H1 (cell line): ENCODE measurements around the gene SLC24A4. TPM values are rescaled to one million over a fixed set of nuclear protein-coding genes. Genes with fewer than 3 reads are reported as not detected.

Experiments used
- CTCF ChIA-PET: fragments of 300-600 bp; sonication (Branson Sonifier 250); formaldehyde crosslinking; loops from one replicate; lab custom pipeline; 2021; ENCODE audit not compliant: partially characterized antibody; lab: Charles Lee
- POLR2A ChIA-PET: fragments of 300-600 bp; sonication (Branson Sonifier 250); formaldehyde crosslinking; loops from one replicate; lab custom pipeline; 2021; ENCODE audit warnings: inconsistent platforms; ENCODE audit not compliant: partially characterized antibody; lab: Charles Lee
- DNase-seq, 2 experiments: peaks; one replicate each; pipeline versions ENCODE4 v3.0.0 to v3.0.0-alpha.2; 2010 to 2022; ENCODE audit warnings: low spot score in 2 of 2, low read depth in 1 of 2, mixed read lengths in 1 of 2
- FAIRE-seq: peaks from 2 replicates; lab custom pipeline; 2011; peaks lifted over from hg19 to GRCh38; lab: Jason Lieb, UNC
- H2AFZ ChIP-seq: 2 replicates; pipeline ENCODE4 v1.8.1; 2012; ENCODE audit warnings: low read length, inconsistent platforms
- H2AK5ac ChIP-seq: 2 replicates; pipeline ENCODE4 v1.6.1; 2013; ENCODE audit warnings: low read depth, low read length
- H2BK120ac ChIP-seq: replicated peaks from 2 replicates; pipeline ENCODE3; 2013; ENCODE audit warnings: low read depth, low read length, inconsistent platforms
- H2BK12ac ChIP-seq: 2 replicates; pipeline ENCODE4 v1.6.1; 2013; ENCODE audit warnings: low read depth, low read length
- H2BK15ac ChIP-seq: 2 replicates; pipeline ENCODE4 v1.6.1; 2013; ENCODE audit warnings: low read length
- H2BK20ac ChIP-seq: 2 replicates; pipeline ENCODE4 v1.6.1; 2013; ENCODE audit warnings: low read length
- H2BK5ac ChIP-seq: 2 replicates; pipeline ENCODE4 v1.6.1; 2013; ENCODE audit warnings: low read depth, low read length
- H3K14ac ChIP-seq: 2 replicates; pipeline ENCODE4 v1.6.1; 2013; ENCODE audit warnings: inconsistent platforms; ENCODE audit not compliant: insufficient read length
- H3K18ac ChIP-seq: 2 replicates; pipeline ENCODE4 v1.6.1; 2013; ENCODE audit warnings: low read length; ENCODE audit errors: extremely low read depth
- H3K23ac ChIP-seq: 2 replicates; pipeline ENCODE4 v1.6.1; 2013; ENCODE audit warnings: inconsistent platforms; ENCODE audit not compliant: insufficient read length
- H3K23me2 ChIP-seq: 2 replicates; pipeline ENCODE4 v1.6.1; 2013; ENCODE audit warnings: low read depth, low read length
- H3K27ac ChIP-seq: 2 replicates; pipeline ENCODE4 v1.6.1; 2011; ENCODE audit warnings: low read depth, low read length, inconsistent platforms
- H3K27me3 ChIP-seq, 4 experiments: replicated peaks in 1 of 4; 1 replicate in 1 of 4; 2 replicates in 3 of 4; pipeline versions ENCODE4 v1.6.1 to v1.8.1; 2011 to 2013; ENCODE audit warnings: low read length in 3 of 4, mild to moderate bottlenecking in 3 of 4, inconsistent platforms in 2 of 4, mixed read lengths in 2 of 4, moderate library complexity in 1 of 4; ENCODE audit not compliant: control insufficient read depth in 3 of 4, insufficient read depth in 3 of 4; ENCODE audit errors: extremely low read depth in 1 of 4
- H3K36me3 ChIP-seq, 4 experiments: 2 replicates each; pipeline versions ENCODE4 v1.6.1 to v1.8.1; 2011 to 2013; ENCODE audit warnings: mild to moderate bottlenecking in 4 of 4, low read length in 3 of 4, moderate library complexity in 2 of 4, control low read depth in 1 of 4, inconsistent platforms in 1 of 4; ENCODE audit not compliant: insufficient read depth in 4 of 4, control insufficient read depth in 2 of 4
- H3K4ac ChIP-seq: replicated peaks from 2 replicates; pipeline ENCODE3; 2013; ENCODE audit warnings: low read length, low read depth, mixed read lengths, inconsistent platforms; ENCODE audit not compliant: insufficient read length
- H3K4me1 ChIP-seq, 4 experiments: replicated peaks in 1 of 4; 1 replicate in 1 of 4; 2 replicates in 3 of 4; pipeline versions ENCODE4 v1.6.1 to v1.8.1; 2011 to 2013; ENCODE audit warnings: low read length in 3 of 4, inconsistent platforms in 2 of 4, mixed read lengths in 1 of 4; ENCODE audit not compliant: insufficient read depth in 4 of 4, control insufficient read depth in 3 of 4
- H3K4me2 ChIP-seq, 2 experiments: 2 replicates each; pipeline versions ENCODE4 v1.6.1 to v1.8.1; 2011 to 2013; ENCODE audit warnings: low read depth in 2 of 2, low read length in 2 of 2, control low read depth in 1 of 2, inconsistent platforms in 1 of 2, mild to moderate bottlenecking in 1 of 2; ENCODE audit not compliant: insufficient read depth in 1 of 2
- H3K4me3 ChIP-seq, 4 experiments: fragments of 200-600, 300-600 bp in 1 of 4; sonication (generic), shearing (Covaris generic), sonication (Bioruptor Twin) in 1 of 4; 2 replicates each; pipeline versions ENCODE4 v1.5.1 to v1.8.1; 2011 to 2016; ENCODE audit warnings: low read length in 4 of 4, low read depth in 3 of 4, control low read depth in 2 of 4, inconsistent platforms in 2 of 4, mild to moderate bottlenecking in 2 of 4, mixed read lengths in 1 of 4, moderate library complexity in 1 of 4; ENCODE audit not compliant: insufficient read depth in 2 of 4; ENCODE audit errors: extremely low read depth in 1 of 4
- H3K56ac ChIP-seq: replicated peaks from 2 replicates; pipeline ENCODE3; 2013; ENCODE audit warnings: low read depth, mild to moderate bottlenecking, mixed read lengths, low read length, inconsistent platforms; ENCODE audit not compliant: insufficient read length
- H3K79me1 ChIP-seq: 2 replicates; pipeline ENCODE4 v1.6.1; 2013; ENCODE audit warnings: low read depth, low read length, control low read depth
- H3K79me2 ChIP-seq, 2 experiments: 2 replicates each; pipeline versions ENCODE4 v1.6.1 to v1.8.1; 2012 to 2013; ENCODE audit warnings: low read length in 2 of 2, mild to moderate bottlenecking in 2 of 2, inconsistent platforms in 1 of 2; ENCODE audit not compliant: insufficient read depth in 2 of 2, control insufficient read depth in 1 of 2
- H3K9ac ChIP-seq, 4 experiments: replicated peaks in 1 of 4; 1 replicate in 1 of 4; 2 replicates in 3 of 4; pipeline versions ENCODE4 v1.6.1 to v1.8.1; 2011 to 2013; ENCODE audit warnings: low read depth in 3 of 4, low read length in 3 of 4, control low read depth in 2 of 4, mild to moderate bottlenecking in 2 of 4, moderate library complexity in 2 of 4, inconsistent platforms in 1 of 4; ENCODE audit errors: extremely low read depth in 1 of 4
- H3K9me3 ChIP-seq, 2 experiments: 2 replicates each; pipeline versions ENCODE4 v1.6.1 to v1.8.1; 2012 to 2013; ENCODE audit warnings: mild to moderate bottlenecking in 2 of 2, moderate library complexity in 2 of 2, control low read depth in 1 of 2, inconsistent platforms in 1 of 2, low read depth in 1 of 2, low read length in 1 of 2, mixed read lengths in 1 of 2; ENCODE audit not compliant: insufficient read depth in 2 of 2
- H4K20me1 ChIP-seq, 2 experiments: replicated peaks in 1 of 2; 2 replicates each; pipeline versions ENCODE3 to v1.8.1; 2011 to 2013; ENCODE audit warnings: inconsistent platforms in 2 of 2, low read length in 2 of 2, mild to moderate bottlenecking in 1 of 2; ENCODE audit not compliant: insufficient read depth in 2 of 2, control insufficient read depth in 1 of 2
- H4K5ac ChIP-seq: 2 replicates; pipeline ENCODE4 v1.6.1; 2013; ENCODE audit warnings: low read length, low read depth, mixed read lengths, inconsistent platforms; ENCODE audit not compliant: insufficient read length
- H4K8ac ChIP-seq: 2 replicates; pipeline ENCODE4 v1.8.0; 2013; ENCODE audit warnings: mild to moderate bottlenecking, moderate library complexity, low read length, inconsistent platforms; ENCODE audit not compliant: insufficient read depth; ENCODE audit errors: extremely low read depth
- H4K91ac ChIP-seq: replicated peaks from 2 replicates; pipeline ENCODE3; 2013; ENCODE audit warnings: low read length, mixed read lengths, inconsistent platforms; ENCODE audit not compliant: insufficient read length
- BACH1 ChIP-seq: IDR thresholded peaks from 2 replicates; pipeline ENCODE4 v1.6.1; 2012; ENCODE audit warnings: low read length, improper control_type of control experiment
- RAD21 ChIP-seq, 2 experiments: IDR thresholded peaks in 1 of 2; conservative IDR thresholded peaks in 1 of 2; 2 replicates each; pipeline ENCODE4 v1.6.1; 2011; ENCODE audit warnings: low read depth in 2 of 2, low read length in 2 of 2, improper control_type of control experiment in 1 of 2, inconsistent platforms in 1 of 2, mild to moderate bottlenecking in 1 of 2, moderate library complexity in 1 of 2
- SP4 ChIP-seq: IDR thresholded peaks from 2 replicates; pipeline ENCODE4 v1.6.1; 2012; ENCODE audit warnings: low read length, inconsistent platforms
- WGBS, 2 experiments: shearing (Covaris generic) in 1 of 2; methylation state at CpG; one replicate each; pipeline versions ENCODE4 v1.1.6 to v1.1.7; 2013 to 2015; ENCODE audit warnings: low lambda C conversion rate in 2 of 2, mixed read lengths in 2 of 2, inconsistent platforms in 1 of 2, low coverage in 1 of 2, missing lambda C conversion rate in 1 of 2; ENCODE audit not compliant: insufficient replicate concordance in 2 of 2, insufficient coverage in 1 of 2, insufficient read length in 1 of 2; ENCODE audit errors: extremely low coverage in 1 of 2, missing lambda C conversion rate in 1 of 2; 5-methylcytosine and 5-hydroxymethylcytosine counted together
- polyA plus RNA-seq, 7 experiments: library from polyadenylated mRNA; depleted of rRNA in 3 of 7; stranded (reverse) in 5 of 7; unstranded in 2 of 7; fragments of >200 nt in 5 of 7; fragments of 200-250 nt in 2 of 7; gene quantifications; 1 replicate in 5 of 7; 2 replicates in 1 of 7; 4 replicates in 1 of 7; pipeline versions ENCODE4 v1.2.1 to v1.2.3, GENCODE V29; 2011 to 2013; ENCODE audit warnings: missing spikeins in 2 of 7, mixed read lengths in 2 of 7
- total RNA-seq: library from RNA; stranded (reverse); fragmentation: NEBNext Ultra II Directional; extraction: Animal tissue kit (Norgen Biotek cat#: 25700); gene quantifications from 2 replicates; pipeline ENCODE4 v1.2.1, GENCODE V29; 2021

Gene SLC24A4
- total and polyA plus RNA-seq, 2 of the 8 experiments (the other 6 are each of a cell fraction or from before 2014, with no cell fraction given): 0.27 to 0.89 TPM

DNA sequence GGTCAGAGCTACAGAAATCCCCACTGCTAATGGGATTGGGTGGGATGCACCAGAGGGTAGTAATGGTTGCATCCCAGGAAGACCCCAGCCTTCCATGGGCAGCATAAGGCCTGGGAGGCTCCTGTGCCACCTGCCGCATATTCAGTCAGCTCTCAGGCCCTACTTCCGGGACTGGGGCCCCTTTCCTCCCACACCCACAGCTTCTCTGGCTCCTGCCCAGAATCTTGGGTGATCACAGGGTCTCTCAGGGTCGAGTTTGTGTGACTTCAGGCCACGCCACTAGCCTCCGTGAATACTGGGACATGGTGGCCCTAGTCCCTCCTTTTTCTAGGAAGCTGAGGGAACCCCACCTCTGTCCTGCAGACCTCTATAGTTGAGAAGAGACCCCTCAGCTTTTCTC lies 123.8 kb downstream of the SLC24A4 start:
- Histone ChIP-seq H3K4me3 (no peak overlapping the region), H4K91ac (no peak overlapping the region), H3K14ac (no peak overlapping the region), H4K8ac (no peak overlapping the region), H3K27ac (no peak overlapping the region), H3K56ac (no peak overlapping the region), H3K23me2 (peaks cover 2% of the 10 kb centered on the region; the same call in 1 of the 2 replicates), H3K36me3 (no peaks in the 10 kb centered on the region), H3K79me2 (no peaks in the 10 kb centered on the region), H3K9me3 (peaks cover 0 to 4% of the 10 kb centered on the region in 2 experiments; a peak in 2 of 4 replicates), H2BK12ac (no peak overlapping the region), H2BK15ac (no peak overlapping the region), H2BK20ac (no peak overlapping the region), H3K9ac (no peak overlapping the region), H3K79me1 (no peaks in the 10 kb centered on the region), H4K20me1 (peaks cover 0 to 2% of the 10 kb centered on the region in 2 experiments), H2AFZ (no peak overlapping the region), H3K4me2 (no peak overlapping the region), H2BK120ac (no peak overlapping the region), H3K4me1 (no peaks in the 10 kb centered on the region; a peak in 1 of 7 replicates), H3K4ac (no peak overlapping the region), H3K18ac (no peak overlapping the region), H3K27me3 (no peaks in the 10 kb centered on the region), H4K5ac (no peak overlapping the region), H3K23ac (no peak overlapping the region), H2AK5ac (no peak overlapping the region), H2BK5ac (no peak overlapping the region)
- TF ChIP-seq SP4 (no peak), BACH1 (no peak), RAD21 (IDR thresholded peaks at IDR 0.05 in 1 of 2, conservative IDR thresholded peaks at IDR 0.05 in 1 of 2; ENCODE audit: low read depth in 2 of 2, low read length in 2 of 2) (no peak)
- no peak for FAIRE-seq
- ChIA-PET CTCF (interaction anchor here (0.8 to 2.0 kb wide), 5 partner anchors 10 to 121 kb away, joined by 3 to 8 read pairs (median 3); no protein-coding TSS in a partner anchor), POLR2A (no interaction called here)
- WGBS, 2 experiments: 88% methylated on average over 5 of the region's 5 CpGs; no CpG with 5 or more reads in 1 of the 2 experiments
- no peak for DNase-seq
